ENCODE measurements around the gene EPB41L4B.

DNA sequence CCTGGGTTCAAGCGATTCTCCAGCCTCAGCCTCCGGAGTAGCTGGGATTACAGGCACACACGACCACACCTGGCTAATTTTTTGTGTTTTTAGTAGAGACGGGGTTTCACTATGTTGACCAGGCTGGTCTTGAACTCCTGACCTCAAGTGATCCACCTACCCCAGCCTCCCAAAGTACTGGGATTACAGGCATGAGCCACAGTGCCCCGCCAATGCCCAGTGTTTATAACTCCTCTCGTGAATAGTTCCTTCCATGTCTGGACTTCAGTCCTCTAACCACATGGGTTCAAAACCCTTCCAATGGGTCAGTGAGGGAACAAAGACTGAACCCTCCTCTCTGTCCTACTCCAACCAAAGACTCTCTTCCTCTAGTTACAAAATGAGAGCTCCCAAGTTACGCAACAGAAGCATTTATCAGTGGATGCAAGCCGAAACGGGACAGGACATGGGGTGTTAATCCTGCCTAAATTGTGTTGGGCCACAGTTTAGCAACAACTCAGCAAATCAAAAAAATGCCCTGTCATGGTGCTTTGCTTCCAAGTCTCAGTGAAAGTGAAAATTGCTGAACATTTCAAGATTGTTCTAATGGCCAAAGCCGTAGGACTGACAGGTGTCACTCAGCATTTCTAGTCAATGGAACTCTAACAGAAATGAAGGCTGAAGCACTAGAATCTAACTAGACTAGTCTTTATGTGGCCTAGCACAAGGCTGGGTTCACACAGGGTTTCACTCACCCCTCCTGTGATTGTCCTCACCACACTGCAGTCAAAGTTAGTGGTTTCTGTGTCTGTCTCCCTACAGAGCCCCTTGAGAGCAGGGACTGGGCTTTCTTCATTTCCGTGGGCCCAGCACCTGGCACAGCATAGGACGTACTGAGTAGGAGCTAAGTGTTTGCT lies 197.9 kb downstream of the EPB41L4B start:
- TF ChIP-seq, protein P1, sequence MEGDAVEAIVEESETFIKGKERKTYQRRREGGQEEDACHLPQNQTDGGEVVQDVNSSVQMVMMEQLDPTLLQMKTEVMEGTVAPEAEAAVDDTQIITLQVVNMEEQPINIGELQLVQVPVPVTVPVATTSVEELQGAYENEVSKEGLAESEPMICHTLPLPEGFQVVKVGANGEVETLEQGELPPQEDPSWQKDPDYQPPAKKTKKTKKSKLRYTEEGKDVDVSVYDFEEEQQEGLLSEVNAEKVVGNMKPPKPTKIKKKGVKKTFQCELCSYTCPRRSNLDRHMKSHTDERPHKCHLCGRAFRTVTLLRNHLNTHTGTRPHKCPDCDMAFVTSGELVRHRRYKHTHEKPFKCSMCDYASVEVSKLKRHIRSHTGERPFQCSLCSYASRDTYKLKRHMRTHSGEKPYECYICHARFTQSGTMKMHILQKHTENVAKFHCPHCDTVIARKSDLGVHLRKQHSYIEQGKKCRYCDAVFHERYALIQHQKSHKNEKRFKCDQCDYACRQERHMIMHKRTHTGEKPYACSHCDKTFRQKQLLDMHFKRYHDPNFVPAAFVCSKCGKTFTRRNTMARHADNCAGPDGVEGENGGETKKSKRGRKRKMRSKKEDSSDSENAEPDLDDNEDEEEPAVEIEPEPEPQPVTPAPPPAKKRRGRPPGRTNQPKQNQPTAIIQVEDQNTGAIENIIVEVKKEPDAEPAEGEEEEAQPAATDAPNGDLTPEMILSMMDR (conservative IDR thresholded peaks at IDR 0.05; ENCODE audit: low read length): no peak
- TF ChIP-seq EZH2phosphoT487 (IDR thresholded peaks at IDR 0.05; ENCODE audit: borderline replicate concordance): no peak
